H1 (cell line): ENCODE data around the gene TM9SF3. TPM values are rescaled to one million over a fixed set of nuclear protein-coding genes. Genes with fewer than 3 reads are reported as not detected.

Experiments
- BCL11A ChIP-seq, 2 experiments: IDR thresholded peaks; one replicate each; pipeline ENCODE4 v1.6.1; 2011; ENCODE audit warnings: low read depth in 2 of 2, low read length in 2 of 2, mild to moderate bottlenecking in 2 of 2
- CHD2 ChIP-seq: IDR thresholded peaks from 2 replicates; pipeline ENCODE4 v1.6.1; 2012; ENCODE audit warnings: low read length, improper control_type of control experiment
- KDM4A ChIP-seq: IDR thresholded peaks from one replicate; pipeline ENCODE4 v1.7.1; 2012; ENCODE audit warnings: low read depth, mild to moderate bottlenecking, moderate library complexity, low read length, inconsistent platforms; ENCODE audit not compliant: severe bottlenecking
- POLR2AphosphoS5 ChIP-seq: IDR thresholded peaks from 2 replicates; pipeline ENCODE4 v1.6.1; 2011; ENCODE audit warnings: low read depth, low read length
- RFX5 ChIP-seq: IDR thresholded peaks from 2 replicates; pipeline ENCODE4 v1.6.1; 2011; ENCODE audit warnings: low read depth, low read length, improper control_type of control experiment, borderline replicate concordance
- TEAD4 ChIP-seq: IDR thresholded peaks from 2 replicates; pipeline ENCODE4 v1.6.1; 2012; ENCODE audit warnings: low read depth, low read length, inconsistent platforms, mixed read lengths
- ZNF274 ChIP-seq: IDR thresholded peaks from 2 replicates; pipeline ENCODE4 v1.7.0; 2012; ENCODE audit warnings: low read length, borderline replicate concordance; ENCODE audit errors: extremely low read depth
- polyA plus RNA-seq, 7 experiments: library from polyadenylated mRNA; depleted of rRNA in 3 of 7; stranded (reverse) in 5 of 7; unstranded in 2 of 7; fragments of >200 nt in 5 of 7; fragments of 200-250 nt in 2 of 7; gene quantifications; 1 replicate in 5 of 7; 2 replicates in 1 of 7; 4 replicates in 1 of 7; pipeline versions ENCODE4 v1.2.1 to v1.2.3, GENCODE V29; 2011 to 2013; ENCODE audit warnings: missing spikeins in 2 of 7, mixed read lengths in 2 of 7
- total RNA-seq: library from RNA; stranded (reverse); fragmentation: NEBNext Ultra II Directional; extraction: Animal tissue kit (Norgen Biotek cat#: 25700); gene quantifications from 2 replicates; pipeline ENCODE4 v1.2.1, GENCODE V29; 2021
- TF ChIP-seq, protein P1 (sequence below): fragments of 300-600 bp; sonication (generic); IDR thresholded peaks from 2 replicates; pipeline ENCODE4 v1.7.1; 2012; ENCODE audit warnings: low read length, moderate library complexity, mild to moderate bottlenecking, inconsistent platforms; ENCODE audit not compliant: insufficient replicate concordance
- TF ChIP-seq, protein P2 (sequence below): IDR thresholded peaks from 2 replicates; pipeline ENCODE4 v1.6.1; 2011; ENCODE audit warnings: low read length, improper control_type of control experiment

Gene TM9SF3
- total and polyA plus RNA-seq, 2 of the 8 experiments (the other 6 are each of a cell fraction or from before 2014, with no cell fraction given): 123 to 127 TPM

DNA sequence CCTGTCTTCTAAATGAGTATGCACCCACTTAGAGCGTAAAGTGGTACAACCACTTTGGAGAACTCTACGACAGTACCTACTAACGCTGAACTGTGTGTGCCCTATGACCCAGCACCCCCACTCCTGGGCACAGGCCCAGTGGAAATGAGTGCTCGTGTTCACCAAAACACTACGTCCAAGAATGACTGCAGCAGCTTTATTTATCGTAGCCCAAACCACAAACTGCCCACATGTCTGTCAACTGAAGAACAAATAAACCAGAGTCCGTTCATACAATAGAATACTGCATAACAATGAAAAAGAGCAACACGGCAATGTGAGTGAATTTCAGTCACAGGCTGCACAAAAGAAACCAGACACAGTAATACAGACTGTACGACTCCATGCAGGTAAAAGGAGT, 108.5 kb downstream of the TM9SF3 start (continued):
- TF ChIP-seq, protein P1, sequence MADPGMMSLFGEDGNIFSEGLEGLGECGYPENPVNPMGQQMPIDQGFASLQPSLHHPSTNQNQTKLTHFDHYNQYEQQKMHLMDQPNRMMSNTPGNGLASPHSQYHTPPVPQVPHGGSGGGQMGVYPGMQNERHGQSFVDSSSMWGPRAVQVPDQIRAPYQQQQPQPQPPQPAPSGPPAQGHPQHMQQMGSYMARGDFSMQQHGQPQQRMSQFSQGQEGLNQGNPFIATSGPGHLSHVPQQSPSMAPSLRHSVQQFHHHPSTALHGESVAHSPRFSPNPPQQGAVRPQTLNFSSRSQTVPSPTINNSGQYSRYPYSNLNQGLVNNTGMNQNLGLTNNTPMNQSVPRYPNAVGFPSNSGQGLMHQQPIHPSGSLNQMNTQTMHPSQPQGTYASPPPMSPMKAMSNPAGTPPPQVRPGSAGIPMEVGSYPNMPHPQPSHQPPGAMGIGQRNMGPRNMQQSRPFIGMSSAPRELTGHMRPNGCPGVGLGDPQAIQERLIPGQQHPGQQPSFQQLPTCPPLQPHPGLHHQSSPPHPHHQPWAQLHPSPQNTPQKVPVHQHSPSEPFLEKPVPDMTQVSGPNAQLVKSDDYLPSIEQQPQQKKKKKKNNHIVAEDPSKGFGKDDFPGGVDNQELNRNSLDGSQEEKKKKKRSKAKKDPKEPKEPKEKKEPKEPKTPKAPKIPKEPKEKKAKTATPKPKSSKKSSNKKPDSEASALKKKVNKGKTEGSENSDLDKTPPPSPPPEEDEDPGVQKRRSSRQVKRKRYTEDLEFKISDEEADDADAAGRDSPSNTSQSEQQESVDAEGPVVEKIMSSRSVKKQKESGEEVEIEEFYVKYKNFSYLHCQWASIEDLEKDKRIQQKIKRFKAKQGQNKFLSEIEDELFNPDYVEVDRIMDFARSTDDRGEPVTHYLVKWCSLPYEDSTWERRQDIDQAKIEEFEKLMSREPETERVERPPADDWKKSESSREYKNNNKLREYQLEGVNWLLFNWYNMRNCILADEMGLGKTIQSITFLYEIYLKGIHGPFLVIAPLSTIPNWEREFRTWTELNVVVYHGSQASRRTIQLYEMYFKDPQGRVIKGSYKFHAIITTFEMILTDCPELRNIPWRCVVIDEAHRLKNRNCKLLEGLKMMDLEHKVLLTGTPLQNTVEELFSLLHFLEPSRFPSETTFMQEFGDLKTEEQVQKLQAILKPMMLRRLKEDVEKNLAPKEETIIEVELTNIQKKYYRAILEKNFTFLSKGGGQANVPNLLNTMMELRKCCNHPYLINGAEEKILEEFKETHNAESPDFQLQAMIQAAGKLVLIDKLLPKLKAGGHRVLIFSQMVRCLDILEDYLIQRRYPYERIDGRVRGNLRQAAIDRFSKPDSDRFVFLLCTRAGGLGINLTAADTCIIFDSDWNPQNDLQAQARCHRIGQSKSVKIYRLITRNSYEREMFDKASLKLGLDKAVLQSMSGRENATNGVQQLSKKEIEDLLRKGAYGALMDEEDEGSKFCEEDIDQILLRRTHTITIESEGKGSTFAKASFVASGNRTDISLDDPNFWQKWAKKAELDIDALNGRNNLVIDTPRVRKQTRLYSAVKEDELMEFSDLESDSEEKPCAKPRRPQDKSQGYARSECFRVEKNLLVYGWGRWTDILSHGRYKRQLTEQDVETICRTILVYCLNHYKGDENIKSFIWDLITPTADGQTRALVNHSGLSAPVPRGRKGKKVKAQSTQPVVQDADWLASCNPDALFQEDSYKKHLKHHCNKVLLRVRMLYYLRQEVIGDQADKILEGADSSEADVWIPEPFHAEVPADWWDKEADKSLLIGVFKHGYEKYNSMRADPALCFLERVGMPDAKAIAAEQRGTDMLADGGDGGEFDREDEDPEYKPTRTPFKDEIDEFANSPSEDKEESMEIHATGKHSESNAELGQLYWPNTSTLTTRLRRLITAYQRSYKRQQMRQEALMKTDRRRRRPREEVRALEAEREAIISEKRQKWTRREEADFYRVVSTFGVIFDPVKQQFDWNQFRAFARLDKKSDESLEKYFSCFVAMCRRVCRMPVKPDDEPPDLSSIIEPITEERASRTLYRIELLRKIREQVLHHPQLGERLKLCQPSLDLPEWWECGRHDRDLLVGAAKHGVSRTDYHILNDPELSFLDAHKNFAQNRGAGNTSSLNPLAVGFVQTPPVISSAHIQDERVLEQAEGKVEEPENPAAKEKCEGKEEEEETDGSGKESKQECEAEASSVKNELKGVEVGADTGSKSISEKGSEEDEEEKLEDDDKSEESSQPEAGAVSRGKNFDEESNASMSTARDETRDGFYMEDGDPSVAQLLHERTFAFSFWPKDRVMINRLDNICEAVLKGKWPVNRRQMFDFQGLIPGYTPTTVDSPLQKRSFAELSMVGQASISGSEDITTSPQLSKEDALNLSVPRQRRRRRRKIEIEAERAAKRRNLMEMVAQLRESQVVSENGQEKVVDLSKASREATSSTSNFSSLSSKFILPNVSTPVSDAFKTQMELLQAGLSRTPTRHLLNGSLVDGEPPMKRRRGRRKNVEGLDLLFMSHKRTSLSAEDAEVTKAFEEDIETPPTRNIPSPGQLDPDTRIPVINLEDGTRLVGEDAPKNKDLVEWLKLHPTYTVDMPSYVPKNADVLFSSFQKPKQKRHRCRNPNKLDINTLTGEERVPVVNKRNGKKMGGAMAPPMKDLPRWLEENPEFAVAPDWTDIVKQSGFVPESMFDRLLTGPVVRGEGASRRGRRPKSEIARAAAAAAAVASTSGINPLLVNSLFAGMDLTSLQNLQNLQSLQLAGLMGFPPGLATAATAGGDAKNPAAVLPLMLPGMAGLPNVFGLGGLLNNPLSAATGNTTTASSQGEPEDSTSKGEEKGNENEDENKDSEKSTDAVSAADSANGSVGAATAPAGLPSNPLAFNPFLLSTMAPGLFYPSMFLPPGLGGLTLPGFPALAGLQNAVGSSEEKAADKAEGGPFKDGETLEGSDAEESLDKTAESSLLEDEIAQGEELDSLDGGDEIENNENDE: no peak
- TF ChIP-seq RFX5: no peak
- TF ChIP-seq POLR2AphosphoS5: no peak
- TF ChIP-seq BCL11A (IDR thresholded peaks at IDR 0.05; ENCODE audit: low read depth in 2 of 2, low read length in 2 of 2): no peak
- TF ChIP-seq KDM4A: no peak
- no peak for TF ChIP-seq TEAD4
- TF ChIP-seq CHD2: no peak
- TF ChIP-seq, protein P2, sequence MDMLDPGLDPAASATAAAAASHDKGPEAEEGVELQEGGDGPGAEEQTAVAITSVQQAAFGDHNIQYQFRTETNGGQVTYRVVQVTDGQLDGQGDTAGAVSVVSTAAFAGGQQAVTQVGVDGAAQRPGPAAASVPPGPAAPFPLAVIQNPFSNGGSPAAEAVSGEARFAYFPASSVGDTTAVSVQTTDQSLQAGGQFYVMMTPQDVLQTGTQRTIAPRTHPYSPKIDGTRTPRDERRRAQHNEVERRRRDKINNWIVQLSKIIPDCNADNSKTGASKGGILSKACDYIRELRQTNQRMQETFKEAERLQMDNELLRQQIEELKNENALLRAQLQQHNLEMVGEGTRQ: no peak
- no peak for TF ChIP-seq ZNF274
